Measurements from ENCODE around the gene MAP3K4. TPM values are rescaled to one million over a fixed set of nuclear protein-coding genes. Genes with fewer than 3 reads are reported as not detected.

MAP3K4 gene
- total RNA-seq, 1 donor: 31.1 TPM

- no peak for DNase-seq (ENCODE audit: insufficient read length, low spot score, missing footprints)
- H3K36me3 ChIP-seq (ENCODE audit: insufficient read depth, low read length): no peaks in the 10 kb centered on the region
- H3K4me2 ChIP-seq (ENCODE audit: insufficient read depth, low read length): no peak overlapping the region
- H3K4me3 ChIP-seq (ENCODE audit: insufficient read depth, low read length): no peak overlapping the region
- TF ChIP-seq CTCF (IDR thresholded peaks at IDR 0.05; ENCODE audit: extremely low read depth, low read depth, low read length): no peak
- H3K4me1 ChIP-seq (ENCODE audit: insufficient read depth, low read length): peaks cover 23% of the 10 kb centered on the region
- H2AFZ ChIP-seq (ENCODE audit: low read length): no peak overlapping the region
- H4K20me1 ChIP-seq (ENCODE audit: insufficient read depth, low read length): no peaks in the 10 kb centered on the region
- no peaks in the 10 kb centered on the region for H3K79me2 ChIP-seq (ENCODE audit: insufficient read depth, low read length)
- no peaks in the 10 kb centered on the region for H3K9me3 ChIP-seq (ENCODE audit: low read depth, low read length)
- no peaks in the 10 kb centered on the region for H3K27me3 ChIP-seq (ENCODE audit: insufficient read depth, low read length)
- no peak overlapping the region for H3K27ac ChIP-seq (ENCODE audit: low read depth, low read length)
These were observed 175.1 kb downstream of the MAP3K4 start for GRCh38 chr6:161166677-161167076.

Data from osteoblast (primary cell).